ENCODE data around the gene GRB10. TPM values are rescaled to one million over a fixed set of nuclear protein-coding genes. Genes with fewer than 3 reads are reported as not detected.
"Not testable (repeated sequence)": the region's sequence is repeated elsewhere in the genome, so short reads cannot be mapped to it uniquely, and the experiment has no call there.

The GRB10 gene
- total RNA-seq, 4 donors from 2014 or later, result 54.0 to 69.1 (median 61.6) TPM

DNA sequence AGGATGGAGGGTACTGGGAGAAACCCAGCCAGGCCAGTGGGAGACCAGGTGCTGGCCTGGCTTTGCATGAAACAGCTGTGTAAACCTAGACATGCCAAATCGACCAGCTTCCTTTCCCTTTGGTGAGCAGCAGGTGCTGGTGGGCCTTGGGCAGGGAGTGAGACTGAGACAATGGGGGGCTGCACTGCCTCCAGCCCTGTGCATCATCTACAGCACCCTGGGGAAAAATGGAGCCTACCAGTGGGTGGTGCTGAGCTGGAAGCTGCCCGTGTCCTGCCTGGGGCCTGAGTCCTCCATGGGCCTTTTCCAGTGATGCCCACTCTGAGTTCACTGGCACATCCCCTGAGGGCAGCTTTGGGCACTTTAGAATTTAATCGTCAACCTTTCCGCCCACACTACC lies 198.3 kb downstream of the GRB10 start:
- TF ChIP-seq POLR2A (IDR thresholded peaks at IDR 0.05; ENCODE audit: low read depth) (no peak), EP300 (IDR thresholded peaks at IDR 0.05) (no peak), POLR2AphosphoS5 (IDR thresholded peaks at IDR 0.05) (no peak)
- TF ChIP-seq, protein P1, sequence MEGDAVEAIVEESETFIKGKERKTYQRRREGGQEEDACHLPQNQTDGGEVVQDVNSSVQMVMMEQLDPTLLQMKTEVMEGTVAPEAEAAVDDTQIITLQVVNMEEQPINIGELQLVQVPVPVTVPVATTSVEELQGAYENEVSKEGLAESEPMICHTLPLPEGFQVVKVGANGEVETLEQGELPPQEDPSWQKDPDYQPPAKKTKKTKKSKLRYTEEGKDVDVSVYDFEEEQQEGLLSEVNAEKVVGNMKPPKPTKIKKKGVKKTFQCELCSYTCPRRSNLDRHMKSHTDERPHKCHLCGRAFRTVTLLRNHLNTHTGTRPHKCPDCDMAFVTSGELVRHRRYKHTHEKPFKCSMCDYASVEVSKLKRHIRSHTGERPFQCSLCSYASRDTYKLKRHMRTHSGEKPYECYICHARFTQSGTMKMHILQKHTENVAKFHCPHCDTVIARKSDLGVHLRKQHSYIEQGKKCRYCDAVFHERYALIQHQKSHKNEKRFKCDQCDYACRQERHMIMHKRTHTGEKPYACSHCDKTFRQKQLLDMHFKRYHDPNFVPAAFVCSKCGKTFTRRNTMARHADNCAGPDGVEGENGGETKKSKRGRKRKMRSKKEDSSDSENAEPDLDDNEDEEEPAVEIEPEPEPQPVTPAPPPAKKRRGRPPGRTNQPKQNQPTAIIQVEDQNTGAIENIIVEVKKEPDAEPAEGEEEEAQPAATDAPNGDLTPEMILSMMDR (IDR thresholded peaks at IDR 0.05), result no peak
- Histone ChIP-seq H3K4me3 (no peak overlapping the region), H3K27me3 (no peaks in the 10 kb centered on the region), H3K9me3 (peaks cover 0 to 13% (median 2%) of the 10 kb centered on the region in 4 donors), H3K27ac (replicated peaks in 1 of 4) (no peak overlapping the region), H3K4me1 (no peaks in the 10 kb centered on the region), H3K36me3 (no peaks in the 10 kb centered on the region)
- DNase-seq (ENCODE audit: extremely low spot score), result no peak
- intact Hi-C loops (cut with DNase I), result no loop called here
- 67% methylated on average over 4 of the region's 4 CpGs for WGBS

- H3K36me3 ChIP-seq; H3K4me1 ChIP-seq; H3K27ac ChIP-seq (replicated peaks in 1 of 4); H3K27me3 ChIP-seq; DNase-seq (ENCODE audit: extremely low spot score); intact Hi-C loops (cut with DNase I); H3K4me3 ChIP-seq: not testable (repeated sequence)
- H3K9me3 ChIP-seq, result peaks cover 0 to 13% (median 2%) of the 10 kb centered on the region in 4 donors
- 98% methylated on average over 4 of the region's 4 CpGs for WGBS
Measured at GRCh38 chr7:50583295-50583694, 199.4 kb downstream of the GRB10 start.

DNA sequence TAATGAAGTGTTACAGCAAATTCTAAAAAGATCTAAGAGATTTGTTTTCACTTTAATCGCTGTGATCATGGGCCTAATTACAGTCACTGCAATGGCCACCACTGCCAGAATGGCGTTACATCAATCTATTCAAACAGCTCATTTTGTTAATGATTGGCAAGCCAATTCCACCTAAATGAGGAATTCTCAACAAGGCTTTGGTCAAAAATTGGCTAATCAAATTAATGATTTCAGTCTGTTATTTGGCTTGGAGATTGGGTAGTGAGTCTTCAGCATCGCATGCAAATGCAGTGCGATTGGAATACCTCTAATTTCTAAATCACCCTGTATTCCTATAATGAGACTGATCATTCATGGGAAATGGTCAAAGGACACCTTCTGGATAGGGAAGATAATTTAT lies 200.4 kb downstream of the GRB10 start:
- peaks cover 0 to 13% (median 2%) of the 10 kb centered on the region in 4 donors for H3K9me3 ChIP-seq
- WGBS, result 97% methylated on average over 4 of the region's 4 CpGs
- H3K4me1 ChIP-seq; DNase-seq (ENCODE audit: extremely low spot score); H3K27ac ChIP-seq (replicated peaks in 1 of 4); intact Hi-C loops (cut with DNase I); H3K4me3 ChIP-seq; H3K36me3 ChIP-seq; H3K27me3 ChIP-seq: not testable (repeated sequence)

DNA sequence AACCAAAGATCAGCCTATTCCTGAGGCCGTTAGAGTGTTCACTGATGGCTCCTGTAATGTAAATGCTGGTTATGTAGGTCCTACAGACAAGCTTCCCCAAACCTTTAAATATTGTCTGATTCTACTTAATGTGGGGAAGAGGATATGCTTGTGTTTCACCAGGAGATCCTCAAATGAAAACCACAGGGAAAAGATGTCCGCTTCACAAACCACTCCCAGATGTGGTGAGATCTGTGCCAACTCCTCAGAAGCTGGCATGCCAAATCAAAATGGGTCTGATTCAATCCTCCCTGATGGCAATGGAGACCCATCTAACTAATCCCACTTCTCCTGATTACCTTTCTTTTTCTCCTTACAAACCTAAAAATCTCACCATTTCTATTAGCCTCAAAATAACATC lies 202.0 kb downstream of the GRB10 start:
- H3K27ac ChIP-seq (replicated peaks in 1 of 4); DNase-seq (ENCODE audit: extremely low spot score); intact Hi-C loops (cut with DNase I); H3K27me3 ChIP-seq; H3K36me3 ChIP-seq; H3K4me3 ChIP-seq; H3K4me1 ChIP-seq: not testable (repeated sequence)
- WGBS, result 77% methylated on average over 2 of the region's 2 CpGs
- peaks cover 0 to 13% (median 2%) of the 10 kb centered on the region in 4 donors for H3K9me3 ChIP-seq

DNA sequence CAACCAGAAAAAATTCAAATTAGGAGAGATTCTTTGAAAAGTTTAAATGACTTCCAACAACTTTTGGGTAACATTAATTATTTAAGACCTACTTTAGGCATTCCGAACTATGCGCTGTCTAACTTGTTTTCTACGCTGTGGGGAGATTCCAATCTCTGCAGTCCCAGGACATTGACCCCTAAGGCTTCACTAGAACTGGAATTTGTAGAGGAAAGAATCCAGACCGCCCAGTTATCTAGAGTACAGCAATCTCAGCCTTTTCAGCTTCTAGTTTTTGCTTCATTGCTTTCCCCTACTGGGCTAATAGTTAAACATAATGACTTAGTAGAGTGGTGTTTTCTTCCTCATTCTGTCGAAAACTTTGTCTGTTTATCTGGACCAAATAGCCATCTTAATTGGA lies 202.6 kb downstream of the GRB10 start:
- Histone ChIP-seq H3K9me3 (peaks cover 0 to 13% (median 2%) of the 10 kb centered on the region in 4 donors), H3K4me3 (no peak overlapping the region), H3K27me3 (no peaks in the 10 kb centered on the region), H3K36me3 (no peaks in the 10 kb centered on the region), H3K4me1 (no peaks in the 10 kb centered on the region), H3K27ac (replicated peaks in 1 of 4) (no peak overlapping the region)
- WGBS, result 90% methylated on average over 5 of the region's 5 CpGs
- no peak for DNase-seq (ENCODE audit: extremely low spot score)
- intact Hi-C loops (cut with DNase I), result no loop called here
- TF ChIP-seq POLR2A (IDR thresholded peaks at IDR 0.05; ENCODE audit: low read depth), result no peak
- TF ChIP-seq EP300 (IDR thresholded peaks at IDR 0.05), result no peak
- TF ChIP-seq, protein P1 (IDR thresholded peaks at IDR 0.05), result no peak

DNA sequence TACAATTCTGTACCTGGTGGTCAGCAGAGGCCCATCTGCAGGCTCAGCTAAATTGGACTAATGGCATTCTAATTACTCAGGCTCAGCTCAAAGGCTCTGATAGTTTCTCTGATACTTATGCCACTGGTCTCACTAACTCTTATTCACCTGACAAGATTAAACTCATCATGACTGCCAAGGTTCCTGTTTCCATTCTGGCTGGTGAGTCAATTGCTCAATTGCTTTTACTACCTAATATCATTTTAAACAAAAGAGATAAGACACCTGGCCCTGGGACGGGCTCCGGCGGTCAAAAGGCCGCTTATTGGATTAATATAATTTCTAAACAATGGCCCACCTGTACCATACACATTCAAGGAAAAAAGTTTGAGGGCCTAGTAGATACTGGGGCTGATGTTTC lies 204.6 kb downstream of the GRB10 start:
- intact Hi-C loops (cut with DNase I); H3K27me3 ChIP-seq; H3K27ac ChIP-seq (replicated peaks in 1 of 4); H3K36me3 ChIP-seq; H3K4me1 ChIP-seq; DNase-seq (ENCODE audit: extremely low spot score); H3K9me3 ChIP-seq; H3K4me3 ChIP-seq: not testable (repeated sequence)
- 73% methylated on average over 4 of the region's 4 CpGs for WGBS

DNA sequence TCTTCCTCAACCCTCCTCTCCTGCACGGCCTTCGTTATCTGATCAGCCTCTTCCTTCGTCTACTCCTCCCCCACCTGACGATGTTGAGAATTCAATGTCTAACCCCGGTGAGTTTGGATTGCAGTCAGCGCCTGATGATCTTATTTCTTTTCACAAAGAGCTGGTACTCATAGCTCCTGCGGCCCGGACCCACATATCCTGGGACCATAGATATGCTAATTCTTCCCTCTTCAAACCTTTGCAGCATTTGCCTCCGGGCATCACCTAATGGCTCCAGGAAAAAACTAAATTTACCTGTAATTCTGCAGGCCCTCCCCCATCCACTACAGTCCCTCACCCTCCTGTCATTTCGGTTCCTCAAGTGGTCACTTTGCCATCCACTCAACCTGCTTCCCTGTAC lies 205.1 kb downstream of the GRB10 start:
- Histone ChIP-seq H3K4me3 (no peak overlapping the region), H3K9me3 (no peaks in the 10 kb centered on the region), H3K27ac (replicated peaks in 1 of 4) (no peak overlapping the region), H3K27me3 (no peaks in the 10 kb centered on the region), H3K36me3 (no peaks in the 10 kb centered on the region), H3K4me1 (no peaks in the 10 kb centered on the region)
- TF ChIP-seq POLR2AphosphoS5 (IDR thresholded peaks at IDR 0.05), result no peak
- no peak for TF ChIP-seq POLR2A (IDR thresholded peaks at IDR 0.05; ENCODE audit: low read depth)
- TF ChIP-seq, protein P1 (IDR thresholded peaks at IDR 0.05), result no peak
- no peak for TF ChIP-seq EP300 (IDR thresholded peaks at IDR 0.05)
- DNase-seq (ENCODE audit: extremely low spot score), result no peak
- 90% methylated on average over 10 of the region's 10 CpGs for WGBS
- intact Hi-C loops (cut with DNase I), result no loop called here

DNA sequence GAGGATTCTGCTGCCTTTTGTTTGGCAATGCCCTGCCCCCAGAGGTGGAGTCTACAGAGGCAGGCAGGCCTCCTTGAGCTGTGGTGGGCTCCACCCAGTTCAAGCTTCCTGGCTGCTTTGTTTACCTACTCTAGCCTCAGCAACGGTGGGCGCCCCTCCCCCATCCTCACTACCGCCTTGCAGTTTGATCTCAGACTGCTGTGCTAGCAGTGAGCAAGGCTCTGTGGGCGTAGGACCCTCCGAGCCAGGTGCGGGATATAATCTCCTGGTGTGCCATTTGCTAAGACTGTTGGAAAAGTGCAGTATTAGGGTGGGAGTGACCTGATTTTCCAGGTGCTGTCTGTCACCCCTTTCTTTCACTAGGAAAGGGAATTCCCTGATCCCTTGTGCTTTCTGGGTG lies 206.3 kb downstream of the GRB10 start:
- H3K9me3 ChIP-seq; H3K36me3 ChIP-seq; DNase-seq (ENCODE audit: extremely low spot score); intact Hi-C loops (cut with DNase I); H3K27ac ChIP-seq (replicated peaks in 1 of 4); H3K27me3 ChIP-seq; H3K4me3 ChIP-seq; H3K4me1 ChIP-seq: not testable (repeated sequence)
- WGBS, result 78% methylated on average over 4 of the region's 6 CpGs
